Measurements from ENCODE around the gene CMTR2.

The CMTR2 gene

DNA sequence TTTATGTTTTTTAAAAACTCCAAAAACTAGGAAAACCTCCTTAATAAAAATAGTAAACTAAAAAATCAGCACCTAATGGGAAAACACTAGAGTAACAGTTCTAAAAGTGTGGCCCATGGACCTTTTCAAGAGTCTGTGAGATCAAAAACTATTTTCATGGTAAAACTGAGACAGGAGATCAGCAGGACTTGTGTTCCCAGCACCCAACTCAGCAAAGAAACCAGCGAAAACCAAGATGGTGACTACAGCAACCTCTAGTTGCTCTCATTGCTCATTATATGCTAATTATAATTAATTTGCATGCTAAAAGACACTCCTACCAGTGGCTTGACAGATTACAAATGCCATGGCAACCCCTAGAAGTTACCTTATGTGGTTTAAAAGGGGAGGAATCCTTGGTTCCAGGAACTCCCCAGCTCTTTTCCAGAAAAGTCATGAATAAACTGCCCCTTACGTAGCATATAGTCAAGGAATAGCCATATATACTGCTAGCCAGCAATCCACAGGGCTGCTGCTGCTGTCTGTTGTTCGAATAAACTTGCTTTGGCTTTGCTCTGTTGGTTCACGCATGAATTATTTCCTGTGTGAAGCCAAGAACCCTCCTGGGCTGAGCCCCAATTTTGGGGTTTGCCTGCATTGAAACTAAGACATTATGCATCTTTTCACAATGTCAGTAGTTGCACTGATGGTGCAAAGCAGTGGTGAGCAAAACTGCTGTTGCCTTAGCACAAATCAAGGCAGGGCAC is 12.4 kb downstream of the CMTR2 start:
- DNase-seq (ENCODE audit: low read depth) = no peak

DNA sequence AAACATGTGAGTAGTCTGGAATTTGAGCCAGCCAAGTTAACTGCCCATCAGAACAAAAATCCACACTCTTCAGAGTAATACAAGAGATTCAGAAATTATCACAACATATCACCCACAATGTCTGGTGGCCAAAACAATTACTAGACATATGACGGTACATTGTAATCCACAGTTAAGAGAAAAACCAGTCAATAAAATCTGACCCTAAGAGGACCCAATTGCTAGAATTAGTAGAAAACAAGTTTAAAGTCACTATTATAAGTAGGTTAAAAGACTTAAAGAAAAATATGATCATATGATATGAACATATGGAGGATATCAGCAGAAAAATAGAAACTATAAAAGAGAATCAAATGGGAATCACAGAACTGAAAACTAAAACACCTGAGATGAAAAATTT is 15.8 kb downstream of the CMTR2 start:
- no peak for DNase-seq (ENCODE audit: low read depth)

- DNase-seq (ENCODE audit: low read depth) = no peak
These were observed 24.9 kb downstream of the CMTR2 start for GRCh38 chr16:71264299-71264698.

DNA sequence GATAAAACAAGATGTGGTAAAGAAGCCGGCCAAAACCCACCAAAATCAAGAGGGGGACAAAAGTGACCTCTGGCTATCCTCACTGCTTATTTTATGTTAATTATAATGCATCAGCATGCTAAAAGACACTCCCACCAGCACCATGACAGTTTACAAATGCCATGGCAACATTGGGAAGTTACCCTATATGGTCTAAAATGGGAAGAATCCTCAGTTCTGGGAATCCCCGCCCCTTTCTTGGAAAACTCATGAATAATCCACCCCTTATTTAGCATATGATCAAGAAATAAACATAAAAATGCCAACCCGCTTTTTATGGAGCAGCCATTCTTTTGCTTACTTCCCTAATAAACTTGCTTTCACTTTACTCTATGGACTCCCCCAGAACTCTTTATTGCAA is 25.6 kb downstream of the CMTR2 start:
- DNase-seq (ENCODE audit: low read depth) = no peak

GRCh38 chr16:71262391-71262790 is 26.8 kb downstream of the CMTR2 start:
- DNase-seq (ENCODE audit: low read depth) = no peak

- DNase-seq (ENCODE audit: low read depth) = no peak
These were observed 28.2 kb downstream of the CMTR2 start for GRCh38 chr16:71260995-71261394.

GRCh38 chr16:71259086-71259485 is 30.1 kb downstream of the CMTR2 start:
- DNase-seq (ENCODE audit: low read depth) = no peak

- DNase-seq (ENCODE audit: low read depth) = no peak
These were observed 30.8 kb downstream of the CMTR2 start for GRCh38 chr16:71258372-71258771.

GRCh38 chr16:71257768-71258167 is 31.4 kb downstream of the CMTR2 start:
- DNase-seq (ENCODE audit: low read depth) = no peak

DNA sequence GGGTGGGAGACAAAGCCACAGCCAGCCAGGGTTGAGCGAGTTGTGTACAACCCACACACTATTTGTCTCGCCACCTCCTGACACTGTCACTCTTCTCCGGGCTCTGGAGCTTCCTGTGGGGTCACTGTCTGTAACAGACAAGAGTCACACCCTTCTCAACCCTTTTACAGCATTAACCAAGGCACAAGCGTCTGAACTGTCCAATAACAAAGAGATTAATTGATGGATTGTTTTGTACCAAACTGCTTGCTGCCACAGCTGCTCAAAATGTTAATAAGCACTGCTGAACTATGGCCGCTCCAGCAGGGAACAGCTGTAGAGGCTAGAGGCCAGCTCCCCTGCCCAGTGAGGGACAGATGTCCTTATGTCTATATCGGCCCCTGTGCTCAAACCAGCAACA is 33.5 kb downstream of the CMTR2 start:
- no peak for DNase-seq (ENCODE audit: low read depth)

DNA sequence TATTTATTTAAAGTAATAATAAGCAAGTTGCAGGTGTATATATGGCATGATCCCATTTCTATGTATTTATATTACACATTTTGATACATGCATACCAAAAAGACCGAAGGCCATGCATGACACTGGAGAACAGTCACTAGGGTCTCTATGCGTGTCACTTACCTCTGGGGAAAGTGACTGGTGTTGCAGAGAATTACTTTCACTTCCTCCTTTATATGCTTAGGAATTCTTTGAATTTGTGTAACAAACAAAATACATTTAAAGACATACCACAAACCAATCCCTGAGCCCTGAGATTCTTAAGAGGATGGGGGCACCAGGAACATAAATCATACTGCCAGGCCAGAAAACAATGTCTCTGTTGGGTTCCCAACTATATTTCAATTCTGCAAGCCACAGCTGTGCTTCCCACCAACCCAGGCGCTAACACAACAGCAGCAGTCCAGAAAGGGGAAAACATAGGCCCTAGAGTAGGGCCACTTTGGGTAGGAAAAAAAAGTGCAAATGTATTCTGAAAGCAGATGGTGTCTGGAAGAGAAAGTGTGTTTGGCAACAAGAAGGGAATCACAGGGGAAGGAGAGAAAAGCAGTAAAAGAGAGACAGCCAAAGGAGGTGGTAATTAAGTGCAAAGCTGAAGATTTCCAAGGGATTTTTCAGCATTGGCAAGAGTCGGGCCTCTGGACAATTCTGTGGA is 34.2 kb downstream of the CMTR2 start:
- DNase-seq (ENCODE audit: low read depth) = no peak

- DNase-seq (ENCODE audit: low read depth) = no peak
These were observed 38.6 kb downstream of the CMTR2 start for GRCh38 chr16:71250461-71251235.

- DNase-seq (ENCODE audit: low read depth) = no peak
These were observed 39.8 kb downstream of the CMTR2 start for GRCh38 chr16:71249399-71249798.

DNA sequence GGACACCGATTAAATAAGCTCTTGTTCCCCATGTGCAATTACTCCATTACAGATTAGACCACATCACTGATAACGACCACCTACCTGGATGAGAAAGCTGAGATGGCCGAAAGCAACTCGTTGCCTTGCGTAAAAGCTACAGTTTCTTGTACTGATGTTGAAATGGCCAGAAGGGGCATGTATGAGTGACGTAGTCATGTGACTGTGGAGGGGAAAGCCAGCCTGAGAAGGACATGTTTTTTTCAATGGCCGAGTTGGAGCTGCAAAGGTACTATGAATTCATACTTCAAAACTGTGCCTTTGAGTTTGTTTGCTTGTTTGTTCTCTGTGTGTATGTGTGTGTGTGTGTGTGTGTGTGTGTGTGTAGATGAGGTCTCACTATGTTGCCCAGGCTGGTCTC is 41.7 kb downstream of the CMTR2 start:
- no peak for DNase-seq (ENCODE audit: low read depth)

- no peak for DNase-seq (ENCODE audit: low read depth)
These were observed 42.9 kb downstream of the CMTR2 start for GRCh38 chr16:71246309-71246708.

DNA sequence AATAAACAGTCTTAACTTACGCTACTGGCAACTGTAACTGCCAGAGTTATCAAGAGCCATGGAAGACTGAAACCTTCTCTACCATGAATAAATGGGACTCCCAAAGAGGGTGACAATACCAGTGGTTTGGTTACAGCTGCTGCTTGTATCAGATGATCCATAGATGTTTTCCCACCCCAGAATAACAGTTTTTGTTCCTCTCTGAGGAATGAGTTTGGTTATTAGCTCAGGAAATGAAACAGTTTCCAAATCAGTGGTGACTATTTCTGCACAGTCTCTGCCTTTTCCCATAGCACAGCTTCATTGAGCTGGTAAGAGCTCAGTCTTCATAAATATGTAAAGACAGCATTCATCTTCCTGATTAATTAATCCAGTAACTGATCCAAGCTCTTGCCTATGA is 44.7 kb downstream of the CMTR2 start:
- DNase-seq (ENCODE audit: low read depth) = no peak

DNA sequence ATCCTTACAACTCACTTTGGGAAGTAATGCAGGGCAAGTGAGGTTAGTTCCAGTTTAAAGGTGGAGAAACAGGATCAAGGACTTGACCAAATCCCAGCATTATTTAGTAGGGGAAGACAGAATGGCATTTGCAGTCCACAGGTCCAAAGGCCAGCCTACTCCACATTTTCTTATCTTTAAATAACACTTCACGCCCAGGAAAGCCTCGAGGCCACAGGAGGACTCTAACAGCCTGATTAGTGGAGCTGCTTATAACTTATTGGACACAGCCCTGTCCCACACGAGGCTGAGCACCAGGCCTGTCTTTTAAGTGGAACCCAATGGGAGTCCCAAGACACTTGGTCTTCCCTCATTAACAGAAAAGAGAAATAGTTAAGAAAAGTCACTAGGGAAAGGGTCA is 46.6 kb downstream of the CMTR2 start:
- DNase-seq (ENCODE audit: low read depth) = no peak

- DNase-seq (ENCODE audit: low read depth) = no peak
These were observed 47.2 kb downstream of the CMTR2 start for GRCh38 chr16:71242036-71242435.

Measured in stimulated activated CD8-positive, alpha-beta memory T cell treated with anti-CD3 and anti-CD28 coated beads, Interleukin-7, amount 100 ng/mL, for 24 hours (primary cell).